Measurements from ENCODE around the gene GTF2H2C_2.
A peak's percentile ranks its signal among the peaks of the same experiment; 100 is the strongest.
"Not testable (repeated sequence)": the region's sequence is repeated elsewhere in the genome, so short reads cannot be mapped to it uniquely, and the experiment has no call there.

GTF2H2C_2 gene

DNA sequence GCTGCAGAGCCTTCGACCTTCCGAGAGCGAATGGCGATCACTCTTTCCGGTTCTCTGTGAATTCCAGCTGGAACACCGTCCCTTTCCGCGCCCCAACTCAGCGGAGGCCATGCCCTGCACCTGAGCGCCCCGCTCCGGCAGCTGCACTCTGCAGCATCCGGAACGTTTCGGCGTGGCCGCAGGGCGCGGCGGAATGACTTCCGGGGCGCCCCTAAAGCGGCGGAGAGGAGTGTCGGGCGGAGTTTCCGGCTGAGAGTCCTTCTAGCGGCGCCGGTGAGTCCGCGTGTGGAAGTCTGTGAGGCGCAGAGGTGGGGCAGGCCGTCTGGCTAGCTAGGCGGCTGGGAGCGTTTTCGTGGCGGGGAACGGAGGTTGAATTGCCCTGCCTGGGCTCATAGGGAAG lies at the start of gene GTF2H2C_2:
Gene GTF2H2C_2, plus strand, starts transcription at position 252 of the 400 bp plus-strand sequence.
- H3K9me3 ChIP-seq; DNase-seq; H3K4me3 ChIP-seq; H3K27me3 ChIP-seq; H3K4me1 ChIP-seq; H3K36me3 ChIP-seq; intact Hi-C loops (cut with DNase I; ENCODE audit: low total_unique reads); H3K27ac ChIP-seq: not testable (repeated sequence)

DNA sequence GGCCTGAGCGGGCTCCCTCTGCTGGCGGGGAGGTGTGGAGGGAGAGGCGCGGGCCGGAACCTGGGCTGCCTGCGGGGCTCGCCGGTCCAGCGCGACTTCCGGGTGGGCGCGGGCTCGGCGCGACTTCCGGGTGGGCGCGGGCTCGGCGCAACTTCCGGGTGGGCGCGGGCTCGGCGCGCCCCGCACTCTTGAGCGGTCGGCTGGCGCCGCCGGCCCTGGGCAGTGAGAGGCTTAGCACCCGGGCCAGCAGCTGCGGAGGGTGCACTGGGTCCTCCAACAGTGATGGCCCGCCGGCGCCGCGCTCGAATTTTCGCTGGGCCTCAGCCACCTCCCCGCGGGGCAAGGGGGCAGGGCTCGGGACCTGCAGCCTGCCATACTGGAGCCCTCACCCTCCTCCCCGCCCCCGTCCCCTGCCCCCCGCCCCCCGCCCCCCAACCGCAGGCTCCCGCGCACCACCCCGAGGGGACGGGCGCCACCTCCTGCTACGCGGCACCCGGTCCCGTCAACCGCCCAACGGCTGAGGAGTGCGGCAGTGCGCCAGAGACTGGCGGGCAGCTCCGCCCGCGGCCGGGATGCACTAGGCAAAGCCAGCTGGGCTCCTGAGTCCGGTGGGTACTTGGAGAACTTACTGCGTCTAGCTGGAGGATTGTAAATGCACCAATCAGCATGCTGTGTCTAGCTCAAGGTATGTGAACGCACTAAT lies 14.0 kb upstream of the GTF2H2C_2 start:
- H3K27me3 ChIP-seq; intact Hi-C loops (cut with DNase I; ENCODE audit: low total_unique reads); H3K36me3 ChIP-seq; H3K9me3 ChIP-seq; H3K4me1 ChIP-seq: not testable (repeated sequence)
- DNase-seq: peak; percentile 35 to 36
- TF ChIP-seq, protein P1, sequence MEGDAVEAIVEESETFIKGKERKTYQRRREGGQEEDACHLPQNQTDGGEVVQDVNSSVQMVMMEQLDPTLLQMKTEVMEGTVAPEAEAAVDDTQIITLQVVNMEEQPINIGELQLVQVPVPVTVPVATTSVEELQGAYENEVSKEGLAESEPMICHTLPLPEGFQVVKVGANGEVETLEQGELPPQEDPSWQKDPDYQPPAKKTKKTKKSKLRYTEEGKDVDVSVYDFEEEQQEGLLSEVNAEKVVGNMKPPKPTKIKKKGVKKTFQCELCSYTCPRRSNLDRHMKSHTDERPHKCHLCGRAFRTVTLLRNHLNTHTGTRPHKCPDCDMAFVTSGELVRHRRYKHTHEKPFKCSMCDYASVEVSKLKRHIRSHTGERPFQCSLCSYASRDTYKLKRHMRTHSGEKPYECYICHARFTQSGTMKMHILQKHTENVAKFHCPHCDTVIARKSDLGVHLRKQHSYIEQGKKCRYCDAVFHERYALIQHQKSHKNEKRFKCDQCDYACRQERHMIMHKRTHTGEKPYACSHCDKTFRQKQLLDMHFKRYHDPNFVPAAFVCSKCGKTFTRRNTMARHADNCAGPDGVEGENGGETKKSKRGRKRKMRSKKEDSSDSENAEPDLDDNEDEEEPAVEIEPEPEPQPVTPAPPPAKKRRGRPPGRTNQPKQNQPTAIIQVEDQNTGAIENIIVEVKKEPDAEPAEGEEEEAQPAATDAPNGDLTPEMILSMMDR (IDR thresholded peaks at IDR 0.05): peak in 2 of 4 experiments; percentile 26 to 37
- peak in 1 of 2 donors; percentile 36 for TF ChIP-seq POLR2A (IDR thresholded peaks at IDR 0.05)
- Histone ChIP-seq H3K4me3 (peak overlapping the region; percentile 27 to 49), H3K27ac (peak overlapping the region; percentile 73 to 75)

DNA sequence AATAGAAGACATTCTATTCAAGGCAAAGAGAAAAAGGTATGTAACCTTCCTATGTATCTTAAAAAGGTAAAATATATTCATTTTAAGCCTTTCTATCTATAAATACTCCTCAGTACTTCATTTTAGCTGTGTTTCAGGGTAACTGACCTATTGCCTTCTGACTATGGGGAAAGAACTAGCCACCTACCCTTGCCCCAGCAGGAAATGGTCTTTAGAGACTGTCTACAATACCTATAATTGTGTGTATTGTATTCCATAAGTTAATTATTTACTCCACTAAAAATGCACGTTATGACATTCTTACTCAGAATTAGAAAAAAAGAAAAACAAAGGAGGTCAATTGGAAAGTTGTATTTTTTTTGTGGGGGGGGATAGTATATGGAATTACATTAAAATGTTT lies 6.2 kb downstream of the GTF2H2C_2 start:
- H3K36me3 ChIP-seq; H3K4me3 ChIP-seq; intact Hi-C loops (cut with DNase I; ENCODE audit: low total_unique reads); H3K4me1 ChIP-seq; H3K27ac ChIP-seq; H3K9me3 ChIP-seq; DNase-seq; H3K27me3 ChIP-seq: not testable (repeated sequence)

DNA sequence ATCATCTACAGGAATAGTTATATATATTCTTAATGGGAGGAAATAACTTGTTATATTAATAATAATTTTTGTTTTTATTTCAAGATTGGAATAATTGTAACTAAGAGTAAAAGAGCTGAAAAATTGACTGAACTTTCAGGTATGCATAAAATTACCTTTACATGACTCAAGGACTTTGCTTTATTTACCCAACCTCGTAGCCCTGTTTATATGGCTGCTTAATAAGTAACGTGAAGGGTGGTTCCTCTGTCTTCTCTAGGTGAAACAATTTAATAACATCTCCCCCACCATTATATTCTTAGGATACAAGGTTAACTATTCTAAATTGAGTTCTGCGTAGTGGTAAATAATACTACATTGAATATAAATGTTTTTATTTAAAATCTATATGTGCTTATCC lies 8.0 kb downstream of the GTF2H2C_2 start:
- H3K4me1 ChIP-seq; H3K27me3 ChIP-seq; H3K36me3 ChIP-seq; H3K9me3 ChIP-seq; H3K4me3 ChIP-seq; intact Hi-C loops (cut with DNase I; ENCODE audit: low total_unique reads); DNase-seq; H3K27ac ChIP-seq: not testable (repeated sequence)

DNA sequence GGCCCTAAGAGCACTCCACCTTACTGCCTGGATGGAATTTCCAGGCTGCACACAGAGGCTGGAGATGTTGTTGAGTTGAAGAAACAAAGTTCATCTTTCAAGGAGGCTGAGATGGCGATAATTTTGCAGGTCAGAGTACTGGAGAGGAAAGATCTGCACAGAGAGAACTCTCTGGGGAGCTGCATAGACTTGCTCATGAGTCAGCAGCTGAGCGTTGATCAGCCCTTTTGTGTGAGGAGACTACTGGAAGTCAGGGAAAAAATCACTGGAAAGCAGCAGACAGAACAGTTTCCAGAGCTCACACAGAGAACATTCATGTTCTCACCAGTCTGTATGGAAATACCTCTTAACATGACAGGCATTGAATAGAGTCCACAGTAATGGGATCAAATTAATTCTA lies 23.4 kb downstream of the GTF2H2C_2 start:
- H3K27me3 ChIP-seq; H3K9me3 ChIP-seq; H3K4me1 ChIP-seq; H3K4me3 ChIP-seq; H3K27ac ChIP-seq; intact Hi-C loops (cut with DNase I; ENCODE audit: low total_unique reads); DNase-seq; H3K36me3 ChIP-seq: not testable (repeated sequence)

DNA sequence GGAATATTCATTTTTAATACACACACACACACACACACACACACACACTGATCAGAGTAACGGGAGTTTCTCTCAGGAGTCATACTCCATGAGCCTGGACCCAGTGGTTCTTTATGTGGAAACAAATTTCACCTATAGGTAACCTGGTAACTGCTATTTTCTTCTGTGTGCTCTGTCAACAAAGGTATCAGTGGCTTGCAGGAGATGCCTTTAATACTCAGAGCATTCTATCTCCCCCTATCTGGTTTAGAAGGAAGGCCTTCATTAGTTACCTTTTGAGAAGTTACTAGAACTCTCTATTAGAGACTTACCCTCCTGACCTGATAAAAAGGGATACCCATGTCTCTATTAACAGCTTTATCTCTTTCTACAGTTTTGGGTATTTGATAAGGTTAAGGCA lies 34.4 kb downstream of the GTF2H2C_2 start:
- H3K4me1 ChIP-seq; H3K9me3 ChIP-seq; H3K36me3 ChIP-seq; H3K4me3 ChIP-seq; intact Hi-C loops (cut with DNase I; ENCODE audit: low total_unique reads); DNase-seq; H3K27ac ChIP-seq; H3K27me3 ChIP-seq: not testable (repeated sequence)

DNA sequence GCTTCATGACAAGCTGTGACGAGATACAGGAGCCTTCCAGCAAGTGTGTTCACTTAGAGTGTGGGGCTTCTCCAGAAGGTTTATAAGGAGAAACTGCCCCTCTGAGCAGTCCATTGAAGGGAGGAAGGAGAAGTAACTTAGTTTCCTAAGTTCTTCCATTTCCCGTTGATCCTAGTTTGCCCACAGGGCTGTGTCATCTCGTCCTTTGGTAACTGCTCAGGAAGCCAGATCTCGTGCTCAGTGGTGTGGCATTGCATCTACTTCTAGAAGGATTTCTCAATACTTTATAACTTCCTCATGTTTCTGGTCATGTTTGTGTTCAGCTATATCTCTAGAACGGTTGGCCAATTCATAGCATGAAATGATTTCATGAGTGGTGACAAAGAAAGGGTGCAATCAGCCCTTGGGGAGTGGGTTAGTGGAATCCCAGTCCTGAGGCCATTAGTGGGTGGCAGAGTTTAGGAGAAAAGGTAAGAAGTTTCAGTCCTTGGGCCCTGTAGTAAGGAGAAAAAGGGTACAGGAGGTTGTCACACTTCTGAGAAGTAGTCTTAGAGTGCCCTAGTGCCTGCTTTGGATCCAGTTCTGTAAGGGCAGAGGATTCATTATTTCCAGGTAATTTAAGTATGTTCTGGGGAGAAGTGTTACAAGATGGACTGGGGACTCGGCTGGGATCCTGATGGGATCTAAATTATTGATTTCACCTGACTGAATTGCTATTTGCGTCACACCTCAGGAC lies 36.2 kb downstream of the GTF2H2C_2 start:
- intact Hi-C loops (cut with DNase I; ENCODE audit: low total_unique reads); H3K27ac ChIP-seq: not testable (repeated sequence)

DNA sequence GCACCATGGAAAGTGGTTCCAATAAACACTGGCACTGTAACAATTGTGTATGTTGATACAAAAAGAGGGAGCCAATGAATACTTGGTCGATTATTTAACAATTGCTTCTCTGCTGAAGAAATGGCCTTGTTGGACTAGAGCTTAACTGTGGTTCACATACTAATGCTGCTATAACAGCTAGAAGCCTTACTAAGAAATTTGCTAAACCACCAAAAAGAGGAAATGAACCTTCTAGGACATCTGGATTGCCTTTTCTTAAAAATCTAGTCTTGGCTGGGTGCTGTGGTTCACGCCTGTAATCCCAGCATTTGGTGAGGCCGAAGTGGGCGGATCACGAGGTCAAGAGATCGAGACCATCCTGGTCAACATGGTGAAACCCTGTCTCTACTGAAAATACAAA lies 41.9 kb downstream of the GTF2H2C_2 start:
- H3K36me3 ChIP-seq; DNase-seq; H3K4me1 ChIP-seq; intact Hi-C loops (cut with DNase I; ENCODE audit: low total_unique reads); H3K27ac ChIP-seq; H3K4me3 ChIP-seq; H3K27me3 ChIP-seq; H3K9me3 ChIP-seq: not testable (repeated sequence)

More for the DNA sequence above, 36.2 kb downstream of the GTF2H2C_2 start:
- not testable (repeated sequence) for H3K36me3 ChIP-seq, DNase-seq, H3K4me3 ChIP-seq, H3K4me1 ChIP-seq, H3K9me3 ChIP-seq, H3K27me3 ChIP-seq

DNA sequence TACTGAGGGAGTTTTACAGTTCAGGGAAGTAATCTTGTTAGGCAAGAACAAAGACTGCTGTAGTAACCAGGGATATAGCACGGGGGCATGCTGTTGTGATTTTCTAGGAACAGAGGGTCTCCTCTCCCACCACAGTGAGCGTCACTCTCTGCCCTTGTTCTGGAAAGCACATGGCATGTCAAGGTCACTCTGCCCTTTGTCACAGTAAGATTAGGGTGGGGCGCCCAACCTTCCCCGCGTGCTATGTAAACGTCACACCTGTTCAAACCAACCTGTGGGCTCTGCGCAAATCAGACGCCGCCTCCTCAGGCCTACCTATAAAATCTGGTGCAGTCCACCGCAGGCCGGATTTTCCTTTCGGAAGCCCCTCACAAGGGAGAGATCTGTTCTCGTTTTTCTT lies 44.0 kb downstream of the GTF2H2C_2 start:
- H3K36me3 ChIP-seq; H3K4me3 ChIP-seq; intact Hi-C loops (cut with DNase I; ENCODE audit: low total_unique reads); H3K27ac ChIP-seq; H3K4me1 ChIP-seq; H3K27me3 ChIP-seq; DNase-seq; H3K9me3 ChIP-seq: not testable (repeated sequence)

DNA sequence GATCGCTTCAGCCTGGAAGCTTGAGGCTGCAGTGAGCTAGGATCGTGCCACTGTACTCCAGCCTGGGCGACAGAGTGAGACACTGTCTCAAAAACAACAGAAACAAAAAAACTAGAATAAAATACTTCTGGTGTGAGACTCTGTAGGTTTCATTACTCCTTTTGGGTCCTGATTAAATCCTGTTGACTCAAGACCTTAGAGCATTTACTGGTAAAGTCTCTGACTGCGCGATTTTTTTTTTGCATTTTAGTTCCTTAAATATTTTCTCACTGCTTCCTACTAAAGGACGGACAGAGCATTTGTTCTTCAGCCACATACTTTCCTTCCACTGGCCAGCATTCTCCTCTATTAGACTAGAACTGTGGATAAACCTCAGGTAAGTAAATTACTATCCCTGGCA lies 46.8 kb downstream of the GTF2H2C_2 start:
- H3K4me3 ChIP-seq; DNase-seq; H3K36me3 ChIP-seq; H3K9me3 ChIP-seq; H3K4me1 ChIP-seq; intact Hi-C loops (cut with DNase I; ENCODE audit: low total_unique reads); H3K27me3 ChIP-seq; H3K27ac ChIP-seq: not testable (repeated sequence)

DNA sequence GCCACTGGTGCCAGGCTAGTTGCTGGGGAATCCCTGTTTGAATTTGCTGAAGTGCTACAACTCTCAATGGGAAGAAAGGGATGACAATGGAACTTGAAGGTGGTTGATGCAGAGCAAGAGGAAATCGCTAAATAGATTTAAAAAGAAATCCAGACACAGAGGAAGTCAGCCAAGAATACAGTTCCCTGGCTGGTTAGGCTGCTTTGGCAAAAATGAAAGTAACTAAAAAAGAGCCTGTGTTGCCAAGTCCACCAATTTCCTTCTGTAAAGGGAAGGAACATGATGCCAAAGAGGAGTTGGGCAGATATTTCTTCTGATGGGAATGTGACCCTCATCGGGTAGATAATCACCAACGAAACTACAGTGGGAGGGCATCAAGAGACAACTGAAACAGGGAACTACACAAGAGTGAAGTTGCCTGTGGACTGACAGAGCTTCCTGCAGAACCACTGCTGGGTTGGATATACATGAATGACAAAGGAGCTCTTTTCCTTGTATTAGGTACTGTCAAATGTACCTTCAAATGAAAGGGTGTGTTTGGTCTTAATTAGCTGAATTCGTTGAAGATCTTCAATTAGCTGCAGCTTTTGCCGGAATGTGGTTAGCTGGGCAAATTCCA lies 49.0 kb downstream of the GTF2H2C_2 start:
- H3K4me3 ChIP-seq; H3K27ac ChIP-seq; intact Hi-C loops (cut with DNase I; ENCODE audit: low total_unique reads); H3K36me3 ChIP-seq; H3K9me3 ChIP-seq; H3K27me3 ChIP-seq; H3K4me1 ChIP-seq; DNase-seq: not testable (repeated sequence)

DNA sequence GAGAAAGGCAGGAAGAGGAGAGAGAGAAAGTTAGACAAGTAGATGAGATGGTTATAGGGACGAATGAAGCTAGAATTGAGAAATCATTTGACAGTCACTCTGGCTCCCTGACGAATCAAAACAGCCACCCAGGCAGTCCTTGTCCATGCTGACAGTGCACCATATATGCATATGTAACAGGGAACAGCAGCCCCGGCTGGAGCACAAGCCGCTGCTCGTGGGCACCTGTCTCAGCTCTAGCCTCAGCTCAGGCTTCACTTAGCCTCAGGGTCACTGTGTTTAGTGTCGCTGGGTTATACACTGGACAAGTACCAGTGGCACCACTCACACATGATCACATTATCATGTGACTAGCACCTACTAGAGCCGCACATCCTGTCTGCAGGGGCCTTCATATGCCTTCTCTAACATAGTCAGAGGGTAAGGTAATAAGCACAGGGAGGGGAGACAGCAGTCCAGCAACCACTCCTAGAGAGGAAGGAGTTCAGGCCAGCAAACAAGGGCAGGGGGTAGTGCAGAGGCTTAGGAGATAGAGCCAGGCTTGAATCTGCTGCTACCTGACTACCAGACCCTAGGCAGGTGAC lies 54.9 kb downstream of the GTF2H2C_2 start:
- H3K9me3 ChIP-seq; H3K36me3 ChIP-seq; H3K4me3 ChIP-seq; H3K27me3 ChIP-seq; intact Hi-C loops (cut with DNase I; ENCODE audit: low total_unique reads); H3K27ac ChIP-seq; H3K4me1 ChIP-seq; DNase-seq: not testable (repeated sequence)
